Smooth muscle cell of the pulmonary artery (primary cell): ENCODE data around the gene SLC6A20. TPM values are rescaled to one million over a fixed set of nuclear protein-coding genes. Genes with fewer than 3 reads are reported as not detected.

ENCODE experiments used
- total RNA-seq: library from RNA; depleted of rRNA; stranded (reverse); fragments of >200 nt; gene quantifications from 2 replicates; pipeline ENCODE4 v1.2.3, GENCODE V29; 2014

Gene SLC6A20
- not detected in 2 replicates for total RNA-seq

GRCh38 chr3:45795882-45796765, at the start of gene SLC6A20:
TSS of gene SLC6A20 (minus strand) at chr3:45796536. CDS start at chr3:45796419, 117 bp downstream.

DNA sequence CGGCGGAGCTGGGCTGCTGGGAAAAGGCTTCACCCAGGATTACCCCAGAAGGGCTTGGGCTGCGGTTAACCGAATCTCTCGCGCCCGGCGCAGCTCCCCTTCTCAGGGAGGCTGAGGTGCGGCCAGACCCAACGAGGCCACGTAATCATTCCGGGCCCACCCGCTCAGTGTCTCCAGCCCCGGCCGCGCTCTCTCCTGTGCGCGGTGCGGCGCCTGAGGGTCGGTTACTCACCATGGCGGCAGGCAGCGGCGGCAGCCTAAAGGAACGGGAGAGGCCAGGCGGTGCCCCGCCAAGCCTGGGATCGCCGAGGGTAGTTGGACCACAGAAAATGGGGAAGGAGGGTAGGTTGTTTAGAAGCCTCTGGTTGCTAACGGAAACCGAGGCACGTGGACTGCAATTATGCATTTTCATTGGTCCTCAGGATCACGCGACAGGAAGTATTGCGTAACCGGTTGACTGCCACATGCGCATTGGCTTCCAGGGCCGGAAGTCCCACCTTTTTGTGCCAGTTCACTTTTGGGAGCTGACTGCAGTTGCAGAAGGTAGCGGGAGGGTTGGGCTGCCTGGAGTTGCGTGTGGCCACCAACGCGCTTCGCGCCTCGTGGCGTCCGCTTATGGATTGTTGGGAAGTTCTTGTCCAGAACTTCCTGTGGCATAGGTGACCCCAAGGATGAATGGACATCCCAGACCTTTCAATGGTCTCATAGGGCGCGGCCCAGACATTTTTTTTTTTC, 45.6 kb upstream of the SLC6A20 start, which contains the start of gene LZTFL1:
TSS of gene LZTFL1 (minus strand) at position 363 of the 735 bp plus-strand sequence. CDS start at position 235, 128 bp downstream.

Other genes with a start within 250 kb of the SLC6A20 start
- 30.2 and 36.3 TPM in 2 replicates for gene LIMD1, start 201.8 kb downstream of the SLC6A20 start, total RNA-seq
- gene SACM1L, start 107.1 kb downstream of the SLC6A20 start, total RNA-seq, result 38.1 and 49.4 TPM in 2 replicates
- gene LZTFL1, start 45.6 kb upstream of the SLC6A20 start, total RNA-seq, result 13.3 and 14.9 TPM in 2 replicates
- gene CCR9, start 90.0 kb upstream of the SLC6A20 start, total RNA-seq, result not detected in 2 replicates
- not detected in 2 replicates for gene CXCR6, start 146.9 kb upstream of the SLC6A20 start, total RNA-seq
- 56.8 and 63.1 TPM in 2 replicates for gene FYCO1, start 199.3 kb upstream of the SLC6A20 start, total RNA-seq
- not detected in 2 replicates for gene XCR1, start 230.9 kb upstream of the SLC6A20 start, total RNA-seq